HTR-8/SVneo (cell line): Measurements from ENCODE around the gene C4BPB.
A peak's percentile ranks its signal among the peaks of the same experiment; 100 is the strongest.

Experiments used
- DNase-seq: peaks from one replicate; pipeline ENCODE4 v3.0.0; 2011; ENCODE audit warnings: low spot score, mixed read lengths; ENCODE audit not compliant: insufficient read length
- FAIRE-seq: peaks from 2 replicates; lab custom pipeline; 2011; peaks lifted over from hg19 to GRCh38; lab: Jason Lieb, UNC

Gene C4BPB

GRCh38 chr1:207079706-207080241 is 8.9 kb upstream of the C4BPB start:
- no peak for DNase-seq
- FAIRE-seq, result no peak

- DNase-seq, result no peak
- FAIRE-seq, result no peak
These were observed 7.6 kb upstream of the C4BPB start for GRCh38 chr1:207081088-207081487.

- FAIRE-seq (no peak), DNase-seq (no peak)
These were observed 6.9 kb upstream of the C4BPB start for GRCh38 chr1:207081806-207082205.

GRCh38 chr1:207084232-207084631 is 4.4 kb upstream of the C4BPB start:
- no peak for DNase-seq
- no peak for FAIRE-seq

- DNase-seq, result peak; percentile 66
- FAIRE-seq, result peak; percentile 72
These were observed 3.9 kb upstream of the C4BPB start for GRCh38 chr1:207084701-207085180.

- DNase-seq (no peak), FAIRE-seq (no peak)
These were observed 2.8 kb upstream of the C4BPB start for GRCh38 chr1:207085887-207086286.

- FAIRE-seq (no peak), DNase-seq (peak; percentile 21)
These were observed 499 bp upstream of the C4BPB start for GRCh38 chr1:207088161-207088560.

- DNase-seq (no peak), FAIRE-seq (no peak)
These were observed 1.1 kb downstream of the C4BPB start for GRCh38 chr1:207089627-207090355.

- FAIRE-seq (no peak), DNase-seq (no peak)
These were observed 2.7 kb downstream of the C4BPB start for GRCh38 chr1:207091200-207091908.

- DNase-seq, result no peak
- no peak for FAIRE-seq
These were observed 5.3 kb downstream of the C4BPB start for GRCh38 chr1:207093944-207094343.

- FAIRE-seq (no peak), DNase-seq (no peak)
These were observed 9.2 kb downstream of the C4BPB start for GRCh38 chr1:207097871-207098324.

- no peak for DNase-seq
- no peak for FAIRE-seq
These were observed 13.1 kb downstream of the C4BPB start for GRCh38 chr1:207101720-207102119.

- FAIRE-seq, result no peak
These were observed 13.5 kb downstream of the C4BPB start for GRCh38 chr1:207102146-207102545.

GRCh38 chr1:207102659-207103058 is 14.0 kb downstream of the C4BPB start:
- FAIRE-seq (no peak), DNase-seq (no peak)

More at GRCh38 chr1:207102146-207102545, 13.5 kb downstream of the C4BPB start:
- no peak for DNase-seq

- no peak for DNase-seq
- FAIRE-seq, result no peak
These were observed 15.3 kb downstream of the C4BPB start, which contains the start of gene C4BPA for GRCh38 chr1:207103892-207104373. Gene C4BPA, plus strand, starts transcription at chr1:207104233. Its CDS starts 8,793 bp downstream, at chr1:207113026.

GRCh38 chr1:207109004-207109403 is 20.3 kb downstream of the C4BPB start:
- FAIRE-seq (no peak), DNase-seq (peak; percentile 61)

GRCh38 chr1:207112616-207113296 is 24.1 kb downstream of the C4BPB start:
- DNase-seq (no peak), FAIRE-seq (no peak)

GRCh38 chr1:207115269-207115668 is 26.6 kb downstream of the C4BPB start:
- FAIRE-seq (no peak), DNase-seq (no peak)

GRCh38 chr1:207124389-207124788 is 35.7 kb downstream of the C4BPB start:
- FAIRE-seq, result no peak

GRCh38 chr1:207128336-207128921 is 39.8 kb downstream of the C4BPB start:
- DNase-seq (no peak), FAIRE-seq (no peak)

More at GRCh38 chr1:207124389-207124788, 35.7 kb downstream of the C4BPB start:
- DNase-seq, result no peak
